ENCODE results near the gene BHLHE41. TPM values are rescaled to one million over a fixed set of nuclear protein-coding genes. Genes with fewer than 3 reads are reported as not detected.

BHLHE41 gene
- total RNA-seq, 1 experiment from 2014 or later = 44.1 TPM

DNA sequence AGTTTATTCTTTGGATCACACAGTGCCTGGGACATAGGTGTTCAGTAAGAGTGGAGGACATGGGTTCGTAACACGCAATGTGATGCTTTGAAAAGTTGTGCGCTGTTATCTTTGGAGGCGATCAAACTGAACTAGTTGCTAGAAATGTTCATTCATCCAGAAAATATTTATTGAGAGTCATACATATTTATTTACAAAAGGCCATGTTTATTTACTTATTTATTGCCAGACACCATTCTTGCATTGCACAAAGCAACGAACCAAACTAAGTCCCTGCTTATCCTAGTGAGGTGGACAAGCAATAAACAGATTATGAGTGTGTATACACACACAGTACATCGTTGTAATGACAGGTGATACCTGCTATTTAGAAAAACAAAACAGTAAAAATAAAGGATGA is 12.6 kb downstream of the BHLHE41 start:
- CTCF ChIA-PET = no interaction called here
- Mint-ChIP-seq H3K4me3 (ENCODE audit: low read depth, unreplicated experiment) (peak overlapping the region; percentile 71), H3K27ac (ENCODE audit: unreplicated experiment) (no peak overlapping the region), H3K4me1 (ENCODE audit: low read depth, unreplicated experiment) (peaks cover 30% of the 10 kb centered on the region), H3K27me3 (ENCODE audit: unreplicated experiment) (no peaks in the 10 kb centered on the region), H3K36me3 (ENCODE audit: insufficient read depth, unreplicated experiment) (peaks cover 14% of the 10 kb centered on the region), H3K9me3 (ENCODE audit: low read depth, unreplicated experiment) (no peaks in the 10 kb centered on the region)
- intact Hi-C loops (cut with micrococcal nuclease; ENCODE audit: unreplicated experiment) = loop anchor here (5.0 kb wide), 1 partner anchor 415 kb away; no protein-coding TSS in a partner anchor
- BruUV-seq (replicated peaks) = no TSS peak
- TF ChIP-seq, protein P1, sequence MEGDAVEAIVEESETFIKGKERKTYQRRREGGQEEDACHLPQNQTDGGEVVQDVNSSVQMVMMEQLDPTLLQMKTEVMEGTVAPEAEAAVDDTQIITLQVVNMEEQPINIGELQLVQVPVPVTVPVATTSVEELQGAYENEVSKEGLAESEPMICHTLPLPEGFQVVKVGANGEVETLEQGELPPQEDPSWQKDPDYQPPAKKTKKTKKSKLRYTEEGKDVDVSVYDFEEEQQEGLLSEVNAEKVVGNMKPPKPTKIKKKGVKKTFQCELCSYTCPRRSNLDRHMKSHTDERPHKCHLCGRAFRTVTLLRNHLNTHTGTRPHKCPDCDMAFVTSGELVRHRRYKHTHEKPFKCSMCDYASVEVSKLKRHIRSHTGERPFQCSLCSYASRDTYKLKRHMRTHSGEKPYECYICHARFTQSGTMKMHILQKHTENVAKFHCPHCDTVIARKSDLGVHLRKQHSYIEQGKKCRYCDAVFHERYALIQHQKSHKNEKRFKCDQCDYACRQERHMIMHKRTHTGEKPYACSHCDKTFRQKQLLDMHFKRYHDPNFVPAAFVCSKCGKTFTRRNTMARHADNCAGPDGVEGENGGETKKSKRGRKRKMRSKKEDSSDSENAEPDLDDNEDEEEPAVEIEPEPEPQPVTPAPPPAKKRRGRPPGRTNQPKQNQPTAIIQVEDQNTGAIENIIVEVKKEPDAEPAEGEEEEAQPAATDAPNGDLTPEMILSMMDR (IDR thresholded peaks at IDR 0.05; ENCODE audit: unreplicated experiment) = no peak
- no peak for DNase-seq

DNA sequence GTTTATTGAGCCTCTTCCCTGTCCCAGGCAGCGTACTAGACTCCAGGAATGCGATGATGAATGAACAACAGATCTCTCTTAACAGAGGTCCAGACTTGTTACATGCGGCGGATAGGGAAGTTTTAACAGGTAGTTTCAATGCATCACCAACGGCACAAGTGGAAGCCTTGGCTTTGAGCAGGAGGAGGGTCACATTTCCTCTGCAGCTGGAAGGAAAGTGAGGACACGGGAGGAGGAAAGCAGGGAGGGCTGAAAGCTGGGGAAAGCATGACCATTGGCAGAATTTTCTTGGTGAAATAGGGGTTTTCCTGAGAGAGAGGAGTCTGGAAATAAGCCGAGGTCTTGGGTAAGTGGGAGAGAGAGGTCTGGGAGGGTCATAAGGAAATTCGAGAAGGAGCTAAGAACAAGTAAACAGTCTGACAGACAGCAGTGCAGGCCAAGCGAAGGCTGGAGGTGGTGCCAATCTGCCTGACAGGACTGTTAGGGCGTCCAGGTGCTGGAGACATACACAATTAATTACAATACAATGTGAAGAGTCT is 15.4 kb downstream of the BHLHE41 start:
- DNase-seq = no peak
- intact Hi-C loops (cut with micrococcal nuclease; ENCODE audit: unreplicated experiment) = no loop called here
- peaks cover 9% of the 10 kb centered on the region for H3K36me3 Mint-ChIP-seq (ENCODE audit: insufficient read depth, unreplicated experiment)
- BruUV-seq (replicated peaks) = no TSS peak
- H3K27ac Mint-ChIP-seq (ENCODE audit: unreplicated experiment) = no peak overlapping the region
- peaks cover 27% of the 10 kb centered on the region for H3K4me1 Mint-ChIP-seq (ENCODE audit: low read depth, unreplicated experiment)
- CTCF ChIA-PET = no interaction called here
- H3K9me3 Mint-ChIP-seq (ENCODE audit: low read depth, unreplicated experiment) = no peaks in the 10 kb centered on the region
- TF ChIP-seq, protein P1 (IDR thresholded peaks at IDR 0.05; ENCODE audit: unreplicated experiment) = no peak
- H3K4me3 Mint-ChIP-seq (ENCODE audit: low read depth, unreplicated experiment) = no peak overlapping the region
- no peaks in the 10 kb centered on the region for H3K27me3 Mint-ChIP-seq (ENCODE audit: unreplicated experiment)

DNA sequence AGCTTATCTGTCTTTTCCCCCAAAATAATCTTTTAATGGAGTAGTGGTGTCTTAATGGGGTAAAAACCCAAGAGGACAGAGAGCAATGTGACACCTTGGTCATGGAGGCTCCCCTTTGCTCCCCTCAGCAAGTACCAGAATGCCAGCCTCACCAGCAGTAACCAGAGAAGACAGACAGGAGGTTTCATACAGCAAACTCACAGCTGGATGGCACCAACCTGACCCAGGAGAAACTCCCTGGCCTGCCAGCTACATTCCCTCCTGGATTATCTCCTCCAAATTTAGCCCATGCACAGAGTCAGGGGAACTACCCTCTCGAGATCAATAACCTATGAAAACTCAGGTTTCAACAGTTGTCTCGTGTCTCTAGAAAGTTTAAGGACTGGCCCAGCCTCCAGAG is 15.9 kb downstream of the BHLHE41 start:
- H3K9me3 Mint-ChIP-seq (ENCODE audit: low read depth, unreplicated experiment) = no peaks in the 10 kb centered on the region
- intact Hi-C loops (cut with micrococcal nuclease; ENCODE audit: unreplicated experiment) = no loop called here
- H3K4me3 Mint-ChIP-seq (ENCODE audit: low read depth, unreplicated experiment) = no peak overlapping the region
- peaks cover 29% of the 10 kb centered on the region for H3K4me1 Mint-ChIP-seq (ENCODE audit: low read depth, unreplicated experiment)
- CTCF ChIA-PET = no interaction called here
- H3K27ac Mint-ChIP-seq (ENCODE audit: unreplicated experiment) = no peak overlapping the region
- H3K36me3 Mint-ChIP-seq (ENCODE audit: insufficient read depth, unreplicated experiment) = peaks cover 4% of the 10 kb centered on the region
- BruUV-seq (replicated peaks) = no TSS peak
- TF ChIP-seq, protein P1 (IDR thresholded peaks at IDR 0.05; ENCODE audit: unreplicated experiment) = no peak
- H3K27me3 Mint-ChIP-seq (ENCODE audit: unreplicated experiment) = no peaks in the 10 kb centered on the region
- no peak for DNase-seq

DNA sequence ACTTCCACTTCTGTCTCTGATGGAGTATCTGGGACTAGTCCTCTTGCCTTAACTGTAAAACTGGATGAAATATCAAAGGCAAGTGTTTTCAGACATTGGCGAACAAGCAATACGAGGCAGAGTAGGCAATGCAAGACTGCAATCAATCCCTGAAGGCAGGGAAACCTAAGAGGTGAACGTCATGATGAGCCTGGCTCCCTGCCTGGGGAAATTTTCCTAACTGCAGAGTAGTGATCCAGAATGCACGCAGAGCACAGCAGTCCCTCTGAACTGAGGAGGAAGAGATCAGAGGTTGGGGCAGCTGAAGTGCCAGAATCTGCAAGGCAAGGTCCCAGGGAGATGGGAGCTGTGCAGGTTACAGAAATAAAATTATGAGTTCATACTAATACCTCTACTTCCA is 18.5 kb downstream of the BHLHE41 start:
- no TSS peak for BruUV-seq (replicated peaks)
- Mint-ChIP-seq H3K4me3 (ENCODE audit: low read depth, unreplicated experiment) (no peak overlapping the region), H3K27ac (ENCODE audit: unreplicated experiment) (no peak overlapping the region), H3K9me3 (ENCODE audit: low read depth, unreplicated experiment) (no peaks in the 10 kb centered on the region), H3K27me3 (ENCODE audit: unreplicated experiment) (no peaks in the 10 kb centered on the region), H3K36me3 (ENCODE audit: insufficient read depth, unreplicated experiment) (peaks cover 2% of the 10 kb centered on the region), H3K4me1 (ENCODE audit: low read depth, unreplicated experiment) (peaks cover 26% of the 10 kb centered on the region)
- intact Hi-C loops (cut with micrococcal nuclease; ENCODE audit: unreplicated experiment) = no loop called here
- TF ChIP-seq, protein P1 (IDR thresholded peaks at IDR 0.05; ENCODE audit: unreplicated experiment) = no peak
- CTCF ChIA-PET = no interaction called here
- no peak for DNase-seq

Data from Calu3 (cell line).